ENCODE results near the gene PTPRCAP. TPM values are rescaled to one million over a fixed set of nuclear protein-coding genes. Genes with fewer than 3 reads are reported as not detected.

Gene PTPRCAP
- total and polyA plus RNA-seq, 4 donors = 8.8 to 19.0 (median 12.3) TPM

GRCh38 chr11:67410369-67410831, 27.1 kb downstream of the PTPRCAP start:
- Histone ChIP-seq H3K9ac (ENCODE audit: insufficient read depth in 1 of 2, low read length in 2 of 2) (no peak overlapping the region), H3K4me1 (ENCODE audit: control insufficient read depth in 5 of 5, insufficient read depth in 5 of 5, low read length in 5 of 5) (peaks cover 0 to 8% (median 0%) of the 10 kb centered on the region in 5 donors), H3K27ac (ENCODE audit: low read depth in 1 of 2, low read length in 1 of 2) (no peak overlapping the region), H3K36me3 (ENCODE audit: control insufficient read depth in 4 of 4, insufficient read depth in 4 of 4, low read length in 4 of 4) (no peaks in the 10 kb centered on the region), H3K9me3 (ENCODE audit: control insufficient read depth in 4 of 4, insufficient read depth in 3 of 4, low read length in 3 of 4) (no peaks in the 10 kb centered on the region), H3K27me3 (ENCODE audit: control insufficient read depth in 3 of 3, insufficient read depth in 3 of 3, low read length in 2 of 3) (peaks cover 0 to 3% (median 2%) of the 10 kb centered on the region in 3 donors), H3K4me3 (no peak overlapping the region)
- WGBS, 2 donors = 75 to 80% methylated on average over 15 of the region's 15 CpGs
- ATAC-seq (ENCODE audit: insufficient read depth, low FRiP score) (no peak), DNase-seq (no peak)
- TF ChIP-seq CTCF (IDR thresholded peaks at IDR 0.05; ENCODE audit: control extremely low read depth, extremely low read depth) = no peak

- TF ChIP-seq CTCF (IDR thresholded peaks at IDR 0.05; ENCODE audit: control extremely low read depth, extremely low read depth) = no peak
- Histone ChIP-seq H3K9ac (ENCODE audit: insufficient read depth in 1 of 2, low read length in 2 of 2) (no peak overlapping the region), H3K9me3 (ENCODE audit: control insufficient read depth in 4 of 4, insufficient read depth in 3 of 4, low read length in 3 of 4) (no peaks in the 10 kb centered on the region), H3K4me1 (ENCODE audit: control insufficient read depth in 5 of 5, insufficient read depth in 5 of 5, low read length in 5 of 5) (peaks cover 0 to 6% (median 0%) of the 10 kb centered on the region in 5 donors), H3K36me3 (ENCODE audit: control insufficient read depth in 4 of 4, insufficient read depth in 4 of 4, low read length in 4 of 4) (no peaks in the 10 kb centered on the region), H3K27me3 (ENCODE audit: control insufficient read depth in 3 of 3, insufficient read depth in 3 of 3, low read length in 2 of 3) (peaks cover 0 to 3% (median 0%) of the 10 kb centered on the region in 3 donors), H3K27ac (ENCODE audit: low read depth in 1 of 2, low read length in 1 of 2) (no peak overlapping the region), H3K4me3 (no peak overlapping the region)
- WGBS, 2 donors = 29 to 39% methylated on average over 12 to 13 of the region's 13 CpGs
- ATAC-seq (ENCODE audit: insufficient read depth, low FRiP score) = no peak
- no peak for DNase-seq
These were observed 27.6 kb downstream of the PTPRCAP start for GRCh38 chr11:67409781-67410368.

GRCh38 chr11:67409261-67409666, 28.2 kb downstream of the PTPRCAP start:
- no peaks in the 10 kb centered on the region for H3K36me3 ChIP-seq (ENCODE audit: control insufficient read depth in 4 of 4, insufficient read depth in 4 of 4, low read length in 4 of 4)
- peaks cover 0 to 6% (median 0%) of the 10 kb centered on the region in 5 donors for H3K4me1 ChIP-seq (ENCODE audit: control insufficient read depth in 5 of 5, insufficient read depth in 5 of 5, low read length in 5 of 5)
- no peak overlapping the region for H3K9ac ChIP-seq (ENCODE audit: insufficient read depth in 1 of 2, low read length in 2 of 2)
- H3K27me3 ChIP-seq (ENCODE audit: control insufficient read depth in 3 of 3, insufficient read depth in 3 of 3, low read length in 2 of 3) = peaks cover 0 to 3% (median 0%) of the 10 kb centered on the region in 3 donors
- WGBS, 2 donors = 30 to 58% methylated on average over 23 to 24 of the region's 24 CpGs
- H3K9me3 ChIP-seq (ENCODE audit: control insufficient read depth in 4 of 4, insufficient read depth in 3 of 4, low read length in 3 of 4) = no peaks in the 10 kb centered on the region
- DNase-seq = no peak
- no peak for ATAC-seq (ENCODE audit: insufficient read depth, low FRiP score)
- H3K4me3 ChIP-seq = no peak overlapping the region
- H3K27ac ChIP-seq (ENCODE audit: low read depth in 1 of 2, low read length in 1 of 2) = no peak overlapping the region
- no peak for TF ChIP-seq CTCF (IDR thresholded peaks at IDR 0.05; ENCODE audit: control extremely low read depth, extremely low read depth)
